ENCODE measurements around the gene PPP6C. TPM values are rescaled to one million over a fixed set of nuclear protein-coding genes. Genes with fewer than 3 reads are reported as not detected.

Gene PPP6C
- total RNA-seq, 1 experiment from 2014 or later: 41.2 TPM

GRCh38 chr9:125100822-125101221, 88.8 kb downstream of the PPP6C start:
- intact Hi-C loops (cut with micrococcal nuclease; ENCODE audit: unreplicated experiment): no loop called here
- Mint-ChIP-seq H3K27ac (ENCODE audit: unreplicated experiment) (no peak overlapping the region), H3K4me1 (ENCODE audit: low read depth, unreplicated experiment) (no peaks in the 10 kb centered on the region), H3K27me3 (ENCODE audit: insufficient read depth, unreplicated experiment) (no peaks in the 10 kb centered on the region), H3K9me3 (ENCODE audit: unreplicated experiment) (peaks cover 10% of the 10 kb centered on the region), H3K36me3 (ENCODE audit: insufficient read depth, unreplicated experiment) (no peaks in the 10 kb centered on the region), H3K4me3 (ENCODE audit: unreplicated experiment) (no peak overlapping the region)
- TF ChIP-seq CTCF (IDR thresholded peaks at IDR 0.05; ENCODE audit: insufficient read depth in 1 of 2, low read depth in 1 of 2, low read length in 1 of 2, severe bottlenecking in 1 of 2, unreplicated experiment in 1 of 2): no peak
- Histone ChIP-seq H3K4me1 (no peaks in the 10 kb centered on the region), H3K27me3 (replicated peaks; ENCODE audit: control insufficient read depth, insufficient read depth, low read length) (no peaks in the 10 kb centered on the region), H3K9me3 (no peaks in the 10 kb centered on the region), H3K4me3 (ENCODE audit: low read depth, low read length) (no peak overlapping the region), H3K36me3 (ENCODE audit: control insufficient read depth, insufficient read depth, low read length) (no peaks in the 10 kb centered on the region)
- no TSS peak for BruUV-seq (replicated peaks)
- ChIA-PET POLR2A (no interaction called here), CTCF (interaction anchor here (0.6 kb wide), 1 partner anchor 57 kb away, joined by 6 read pairs; no protein-coding TSS in a partner anchor)
- no peak for DNase-seq

- intact Hi-C loops (cut with micrococcal nuclease; ENCODE audit: unreplicated experiment): no loop called here
- H3K9me3 Mint-ChIP-seq (ENCODE audit: unreplicated experiment): peaks cover 10% of the 10 kb centered on the region
- no peaks in the 10 kb centered on the region for H3K4me1 ChIP-seq
- no peaks in the 10 kb centered on the region for H3K36me3 ChIP-seq (ENCODE audit: control insufficient read depth, insufficient read depth, low read length)
- ChIA-PET CTCF (no interaction called here), POLR2A (no interaction called here)
- no peak overlapping the region for H3K4me3 ChIP-seq (ENCODE audit: low read depth, low read length)
- no peaks in the 10 kb centered on the region for H3K27me3 Mint-ChIP-seq (ENCODE audit: insufficient read depth, unreplicated experiment)
- BruUV-seq (replicated peaks): no TSS peak
- no peaks in the 10 kb centered on the region for H3K4me1 Mint-ChIP-seq (ENCODE audit: low read depth, unreplicated experiment)
- DNase-seq: no peak
- no peaks in the 10 kb centered on the region for H3K36me3 Mint-ChIP-seq (ENCODE audit: insufficient read depth, unreplicated experiment)
- no peaks in the 10 kb centered on the region for H3K9me3 ChIP-seq
- no peak overlapping the region for H3K27ac Mint-ChIP-seq (ENCODE audit: unreplicated experiment)
- no peaks in the 10 kb centered on the region for H3K27me3 ChIP-seq (replicated peaks; ENCODE audit: control insufficient read depth, insufficient read depth, low read length)
- TF ChIP-seq CTCF (IDR thresholded peaks at IDR 0.05; ENCODE audit: insufficient read depth in 1 of 2, low read depth in 1 of 2, low read length in 1 of 2, severe bottlenecking in 1 of 2, unreplicated experiment in 1 of 2): no peak
- no peak overlapping the region for H3K4me3 Mint-ChIP-seq (ENCODE audit: unreplicated experiment)
Observed at GRCh38 chr9:125099816-125100215, 89.8 kb downstream of the PPP6C start.

Other genes starting within 250 kb of the PPP6C start
- gene GOLGA1, start 248.7 kb downstream of the PPP6C start, total RNA-seq (2022): 18.7 and 18.9 TPM in 2 replicates
- 10.1 and 13.0 TPM in 2 replicates for gene SCAI, start 46.3 kb downstream of the PPP6C start, total RNA-seq (2022)
- 28.1 and 28.4 TPM in 2 replicates for gene RABEPK, start 10.7 kb upstream of the PPP6C start, total RNA-seq (2022)
- 287 and 288 TPM in 2 replicates for gene HSPA5, start 51.5 kb upstream of the PPP6C start, total RNA-seq (2022)
- 66.2 TPM in 2 replicates for gene GAPVD1, start 72.0 kb upstream of the PPP6C start, total RNA-seq (2022)